DMS79 treated with DMSO at 0.1 percent for 48 hours (cell line): ENCODE data around the gene TMEM229B.

Source experiments
- DNase-seq: peaks from one replicate; lab custom pipeline; 2025; lab: John Stamatoyannopoulos, UW

TMEM229B gene

DNA sequence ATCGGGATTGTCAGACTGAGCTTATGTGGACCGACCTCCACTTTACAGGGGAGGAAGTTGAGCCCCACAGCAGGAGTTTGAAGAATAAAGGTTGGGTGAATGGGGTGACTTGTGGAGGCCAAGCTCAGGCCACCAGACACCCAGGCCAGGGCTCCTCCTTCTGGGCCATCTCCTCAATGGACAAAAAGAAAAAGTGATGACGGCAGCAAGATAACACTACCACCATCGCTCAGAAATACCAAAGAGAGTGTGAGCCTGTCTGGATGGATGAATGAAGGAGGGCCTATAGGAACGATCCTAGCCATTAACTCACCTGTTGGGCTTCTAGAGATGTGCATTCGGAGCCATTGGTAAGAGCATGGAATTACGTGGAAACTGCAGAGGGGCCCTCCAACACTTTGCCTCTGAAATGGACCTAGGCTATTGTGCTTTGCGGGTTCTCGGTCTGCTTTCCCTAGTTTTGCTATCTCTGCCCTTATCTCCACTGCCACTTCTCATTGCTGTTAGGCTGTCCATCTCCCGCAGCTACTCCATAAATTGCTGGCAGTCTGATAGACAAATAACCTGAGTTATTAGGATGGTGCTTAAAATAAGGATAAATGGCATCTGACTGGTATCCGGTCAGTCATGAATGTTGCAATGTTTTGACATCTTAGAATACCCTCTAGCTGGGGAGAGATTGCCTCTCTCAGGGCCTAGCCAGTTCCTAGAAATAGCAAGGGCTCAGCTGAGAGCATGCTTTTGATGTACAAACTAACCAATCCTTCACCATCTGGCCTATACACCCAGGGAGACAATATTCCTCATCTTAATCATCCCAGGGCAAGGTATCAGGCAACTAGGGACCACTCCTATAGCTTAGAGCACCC lies 66.9 kb downstream of the TMEM229B start:
- no peak for DNase-seq
